Urinary bladder (tissue), 4 donors: ENCODE data around the gene TRIAP1. TPM values are rescaled to one million over a fixed set of nuclear protein-coding genes. Genes with fewer than 3 reads are reported as not detected.
A peak's percentile ranks its signal among the peaks of the same experiment; 100 is the strongest.

ENCODE experiments used
- DNase-seq: peaks from one replicate; pipeline ENCODE4 v3.0.0-alpha.2; 2015; ENCODE audit errors: extremely low spot score
- H3K27ac ChIP-seq: one replicate; pipeline ENCODE4 v1.5.1; 2013; ENCODE audit warnings: low read depth, mild to moderate bottlenecking, moderate library complexity
- H3K36me3 ChIP-seq: one replicate; pipeline ENCODE4 v1.6.1; 2013; ENCODE audit warnings: mild to moderate bottlenecking, moderate library complexity; ENCODE audit not compliant: insufficient read depth
- H3K4me1 ChIP-seq: one replicate; pipeline ENCODE4 v1.6.1; 2013; ENCODE audit warnings: mild to moderate bottlenecking, moderate library complexity; ENCODE audit not compliant: insufficient read depth
- H3K4me3 ChIP-seq: one replicate; pipeline ENCODE4 v1.5.1; 2013; ENCODE audit warnings: low read depth, low read length
- WGBS: extraction: QIAGEN DNeasy Blood & Tissue Kit; methylation state at CpG from one replicate; pipeline ENCODE4 v1.1.7; 2013; 5-methylcytosine and 5-hydroxymethylcytosine counted together
- polyA plus RNA-seq: library from polyadenylated mRNA; stranded (reverse); fragments of 200-250 nt; gene quantifications from one replicate; pipeline ENCODE4 v1.2.3, GENCODE V29; 2013
- total RNA-seq: library from RNA; depleted of rRNA; stranded (reverse); fragments of >200 nt; gene quantifications from one replicate; pipeline ENCODE4 v1.2.3, GENCODE V29; 2014
- donor health status: healthy with polysubstance abuse.
- donor health status: healthy.

TRIAP1 gene
- total and polyA plus RNA-seq, 2 donors, result 12.4 to 21.4 TPM

- H3K36me3 ChIP-seq, result no peaks in the 10 kb centered on the region
- no peaks in the 10 kb centered on the region for H3K4me1 ChIP-seq
- H3K4me3 ChIP-seq, result no peak overlapping the region
- no peak for DNase-seq
- 97% methylated on average over 1 of the region's 1 CpG for WGBS
- H3K27ac ChIP-seq, result no peak overlapping the region
Observed at GRCh38 chr12:120475643-120476042, 29.5 kb upstream of the TRIAP1 start.

GRCh38 chr12:120474616-120474960 is 28.4 kb upstream of the TRIAP1 start:
- Histone ChIP-seq H3K27ac (no peak overlapping the region), H3K36me3 (no peaks in the 10 kb centered on the region), H3K4me3 (no peak overlapping the region), H3K4me1 (no peaks in the 10 kb centered on the region)
- 41% methylated on average over 2 of the region's 2 CpGs for WGBS
- no peak for DNase-seq

GRCh38 chr12:120473807-120474615 is 27.8 kb upstream of the TRIAP1 start:
- no peak overlapping the region for H3K4me3 ChIP-seq
- H3K27ac ChIP-seq, result no peak overlapping the region
- no peaks in the 10 kb centered on the region for H3K4me1 ChIP-seq
- no peaks in the 10 kb centered on the region for H3K36me3 ChIP-seq
- no peak for DNase-seq
- 89% methylated on average over 6 of the region's 6 CpGs for WGBS

GRCh38 chr12:120472521-120472920 is 26.3 kb upstream of the TRIAP1 start:
- no peak overlapping the region for H3K27ac ChIP-seq
- no peak for DNase-seq
- no peaks in the 10 kb centered on the region for H3K36me3 ChIP-seq
- no peak overlapping the region for H3K4me3 ChIP-seq
- H3K4me1 ChIP-seq, result no peaks in the 10 kb centered on the region

- Histone ChIP-seq H3K27ac (peak overlapping the region; percentile 82), H3K4me3 (peak overlapping the region; percentile 91), H3K36me3 (no peaks in the 10 kb centered on the region), H3K4me1 (no peaks in the 10 kb centered on the region)
- WGBS, result 66% methylated on average over 26 of the region's 26 CpGs
- no peak for DNase-seq
Observed at GRCh38 chr12:120470150-120470784, 24.1 kb upstream of the TRIAP1 start.

GRCh38 chr12:120469450-120470149 is 23.4 kb upstream of the TRIAP1 start, which contains the start of gene SRSF9:
Gene SRSF9 (minus strand): TSS chr12:120469748. CDS start chr12:120469609, 139 bp downstream.
- Histone ChIP-seq H3K4me3 (peak within 1 kb of the TSS; percentile 91), H3K4me1 (no peaks in the 10 kb centered on the region), H3K27ac (peak within 1 kb of the TSS; percentile 95), H3K36me3 (no peaks in the 10 kb centered on the region)
- DNase-seq, result peak; percentile 87
- under 1% methylated on average over 88 of the region's 88 CpGs for WGBS

GRCh38 chr12:120468821-120469449 is 22.8 kb upstream of the TRIAP1 start:
- WGBS, result under 1% methylated on average over 57 of the region's 57 CpGs
- H3K4me1 ChIP-seq, result no peaks in the 10 kb centered on the region
- H3K27ac ChIP-seq, result peak overlapping the region; percentile 95
- H3K36me3 ChIP-seq, result no peaks in the 10 kb centered on the region
- peak overlapping the region; percentile 91 for H3K4me3 ChIP-seq
- DNase-seq, result no peak

- Histone ChIP-seq H3K27ac (peak overlapping the region; percentile 91), H3K4me3 (peak overlapping the region; percentile 91), H3K36me3 (peaks cover 2% of the 10 kb centered on the region), H3K4me1 (no peaks in the 10 kb centered on the region)
- WGBS, result 1% methylated on average over 23 of the region's 23 CpGs
- no peak for DNase-seq
Observed at GRCh38 chr12:120468325-120468820, 22.2 kb upstream of the TRIAP1 start.

- WGBS, result 93% methylated on average over 6 of the region's 6 CpGs
- Histone ChIP-seq H3K27ac (no peak overlapping the region), H3K4me3 (no peak overlapping the region), H3K4me1 (no peaks in the 10 kb centered on the region), H3K36me3 (peaks cover 2% of the 10 kb centered on the region)
- no peak for DNase-seq
Observed at GRCh38 chr12:120467439-120467838, 21.3 kb upstream of the TRIAP1 start.

GRCh38 chr12:120466560-120467315 is 20.6 kb upstream of the TRIAP1 start:
- Histone ChIP-seq H3K27ac (no peak overlapping the region), H3K4me1 (no peaks in the 10 kb centered on the region), H3K4me3 (no peak overlapping the region), H3K36me3 (peaks cover 2% of the 10 kb centered on the region)
- DNase-seq, result no peak
- 55% methylated on average over 8 of the region's 8 CpGs for WGBS

- 50% methylated on average over 5 of the region's 5 CpGs for WGBS
- Histone ChIP-seq H3K27ac (no peak overlapping the region), H3K36me3 (peaks cover 2% of the 10 kb centered on the region)
Observed at GRCh38 chr12:120465756-120466155, 19.6 kb upstream of the TRIAP1 start.

GRCh38 chr12:120463712-120464111 is 17.5 kb upstream of the TRIAP1 start:
- 86% methylated on average over 5 of the region's 5 CpGs for WGBS
- Histone ChIP-seq H3K4me1 (no peaks in the 10 kb centered on the region), H3K27ac (no peak overlapping the region), H3K36me3 (peaks cover 6% of the 10 kb centered on the region), H3K4me3 (no peak overlapping the region)
- DNase-seq, result no peak

More at GRCh38 chr12:120465756-120466155, 19.6 kb upstream of the TRIAP1 start:
- no peaks in the 10 kb centered on the region for H3K4me1 ChIP-seq
- DNase-seq, result no peak
- no peak overlapping the region for H3K4me3 ChIP-seq
